SU-DHL-6 (cell line): ENCODE data around the gene PRTG.

ENCODE experiments used
- H2AFZ ChIP-seq: fragments of 200-600 bp; sonication (generic); 2 replicates; pipeline ENCODE4 v1.6.1; 2014; ENCODE audit warnings: low read depth, mild to moderate bottlenecking, moderate library complexity, mixed read lengths, antibody characterized with exemption, low read length; ENCODE audit not compliant: severe bottlenecking
- H3F3A ChIP-seq: fragments of 200-600 bp; shearing (Covaris generic); 2 replicates; pipeline ENCODE4 v1.6.0; 2016; ENCODE audit warnings: antibody characterized with exemption, mild to moderate bottlenecking; ENCODE audit not compliant: insufficient read depth
- H3K27ac ChIP-seq: fragments of 200-600 bp; sonication (generic); 2 replicates; pipeline ENCODE4 v1.5.1; 2016; ENCODE audit warnings: low read depth, mild to moderate bottlenecking, low read length, moderate library complexity, mixed read lengths
- H3K27me3 ChIP-seq: fragments of 200-600 bp; sonication (generic), shearing (Covaris generic); 2 replicates; pipeline ENCODE4 v1.6.0; 2014; ENCODE audit warnings: mild to moderate bottlenecking, low read length
- H3K36me3 ChIP-seq: fragments of 200-600 bp; sonication (generic); 2 replicates; pipeline ENCODE4 v1.6.1; 2014; ENCODE audit warnings: mild to moderate bottlenecking, low read length, mixed read lengths
- H3K4me2 ChIP-seq: fragments of 300-600, 200-600 bp; shearing (Covaris generic), sonication (generic); 2 replicates; pipeline ENCODE4 v1.6.0; 2014; ENCODE audit warnings: low read length, low read depth, mild to moderate bottlenecking; ENCODE audit not compliant: poor library complexity, severe bottlenecking
- H3K4me3 ChIP-seq: fragments of 200-600 bp; sonication (generic); 2 replicates; pipeline ENCODE4 v1.5.1; 2014; ENCODE audit warnings: antibody characterized with exemption, low read length, mild to moderate bottlenecking, mixed read lengths; ENCODE audit not compliant: insufficient read depth, poor library complexity, severe bottlenecking
- H3K79me2 ChIP-seq: fragments of 200-600 bp; sonication (generic); 2 replicates; pipeline ENCODE4 v1.6.1; 2014; ENCODE audit warnings: mild to moderate bottlenecking, low read length, moderate library complexity; ENCODE audit not compliant: insufficient read depth
- H3K9ac ChIP-seq: fragments of 200-600 bp; sonication (generic); 2 replicates; pipeline ENCODE4 v1.7.0; 2014; ENCODE audit warnings: mild to moderate bottlenecking, low read length
- H3K9me2 ChIP-seq: fragments of 200-600 bp; sonication (generic); replicated peaks from 2 replicates; pipeline ENCODE4 v1.6.1; 2014; ENCODE audit warnings: low read length; ENCODE audit not compliant: insufficient read depth
- H3K9me3 ChIP-seq: fragments of 200-600 bp; sonication (generic); 2 replicates; pipeline ENCODE4 v1.6.1; 2014; ENCODE audit warnings: low read length, mixed read lengths; ENCODE audit not compliant: insufficient read depth
- H4K20me1 ChIP-seq: fragments of 200-600 bp; sonication (generic); 2 replicates; pipeline ENCODE4 v1.6.1; 2014; ENCODE audit warnings: low read depth, mild to moderate bottlenecking, antibody characterized with exemption, low read length, moderate library complexity, mixed read lengths
- CTCF ChIP-seq: fragments of 200-600 bp; sonication (generic); IDR thresholded peaks from one replicate; pipeline ENCODE4 v1.5.1; 2017; ENCODE audit warnings: antibody characterized with exemption, mild to moderate bottlenecking, low read length, moderate library complexity; ENCODE audit not compliant: insufficient read depth, poor library complexity, severe bottlenecking
- EZH2phosphoT487 ChIP-seq: fragments of 200-600 bp; sonication (generic), shearing (Covaris generic); conservative IDR thresholded peaks from 2 replicates; pipeline ENCODE4 v1.6.1; 2018; ENCODE audit warnings: mild to moderate bottlenecking, antibody characterized with exemption, low read length, moderate library complexity, mixed read lengths

The PRTG gene

GRCh38 chr15:55775316-55775715 lies 32.4 kb upstream of the PRTG start:
- Histone ChIP-seq H3K9ac (no peak overlapping the region), H3K27me3 (no peaks in the 10 kb centered on the region), H3K27ac (no peak overlapping the region), H3K9me3 (no peaks in the 10 kb centered on the region), H3K9me2 (no peaks in the 10 kb centered on the region), H3K36me3 (no peaks in the 10 kb centered on the region), H4K20me1 (no peaks in the 10 kb centered on the region), H2AFZ (no peak overlapping the region), H3K4me3 (no peak overlapping the region), H3F3A (no peaks in the 10 kb centered on the region), H3K79me2 (no peaks in the 10 kb centered on the region), H3K4me2 (no peak overlapping the region)
- TF ChIP-seq EZH2phosphoT487 (no peak), CTCF (no peak)

GRCh38 chr15:55774113-55774970 lies 31.4 kb upstream of the PRTG start:
- H3K9me3 ChIP-seq: no peaks in the 10 kb centered on the region
- no peaks in the 10 kb centered on the region for H4K20me1 ChIP-seq
- H3K9ac ChIP-seq: no peak overlapping the region
- no peaks in the 10 kb centered on the region for H3K27me3 ChIP-seq
- no peak overlapping the region for H3K27ac ChIP-seq
- H3K9me2 ChIP-seq: no peaks in the 10 kb centered on the region
- peak overlapping the region; percentile 70 for H2AFZ ChIP-seq
- H3K36me3 ChIP-seq: no peaks in the 10 kb centered on the region
- no peak overlapping the region for H3K4me3 ChIP-seq
- no peak overlapping the region for H3K4me2 ChIP-seq
- TF ChIP-seq CTCF (peak; percentile 57), EZH2phosphoT487 (no peak)
- no peaks in the 10 kb centered on the region for H3F3A ChIP-seq
- no peaks in the 10 kb centered on the region for H3K79me2 ChIP-seq

GRCh38 chr15:55770806-55771205 lies 27.9 kb upstream of the PRTG start:
- Histone ChIP-seq H3K27me3 (no peaks in the 10 kb centered on the region), H4K20me1 (no peaks in the 10 kb centered on the region), H3K9me2 (no peaks in the 10 kb centered on the region), H3K4me2 (no peak overlapping the region), H3K9me3 (no peaks in the 10 kb centered on the region), H3K4me3 (no peak overlapping the region), H3K79me2 (no peaks in the 10 kb centered on the region), H2AFZ (no peak overlapping the region), H3K9ac (no peak overlapping the region), H3F3A (no peaks in the 10 kb centered on the region), H3K36me3 (no peaks in the 10 kb centered on the region), H3K27ac (no peak overlapping the region)
- TF ChIP-seq EZH2phosphoT487 (no peak), CTCF (no peak)
